K562 (cell line): ENCODE measurements around the gene CCNT2.

Source experiments
- HNRNPUL1 ChIP-seq: fragments of 200-400 bp; formaldehyde crosslinking; IDR thresholded peaks from 2 replicates; pipeline ENCODE4 v1.6.1; 2017; ENCODE audit warnings: low read length
- JUND ChIP-seq, 2 experiments: IDR thresholded peaks; 2 replicates in 1 of 2; 3 replicates in 1 of 2; pipeline ENCODE4 v1.6.1; 2011; ENCODE audit warnings: borderline replicate concordance in 2 of 2, low read depth in 2 of 2, low read length in 2 of 2, improper control_type of control experiment in 1 of 2, missing biosample characterization in 1 of 2, missing genetic modification characterization in 1 of 2, missing genetic modification reagents in 1 of 2
- MEIS2 ChIP-seq: fragments of 450-650 bp; IDR thresholded peaks from 2 replicates; pipeline ENCODE4 v1.6.1; 2014; ENCODE audit warnings: mild to moderate bottlenecking; ENCODE audit not compliant: partially characterized antibody
- MYC ChIP-seq, 2 experiments: fragments of 250-450 bp in 1 of 2; sonication (Bioruptor Pico) in 1 of 2; IDR thresholded peaks; 2 replicates each; pipeline versions ENCODE4 v1.5.1 to v1.6.1; 2012 to 2021; ENCODE audit warnings: low read depth in 2 of 2, borderline replicate concordance in 1 of 2, improper control_type of control experiment in 1 of 2, low read length in 1 of 2, mild to moderate bottlenecking in 1 of 2, moderate library complexity in 1 of 2
- POLR2AphosphoS2 ChIP-seq: IDR thresholded peaks from 2 replicates; pipeline ENCODE4 v1.6.1; 2012; ENCODE audit warnings: low read length, improper control_type of control experiment
- POLR2AphosphoS5 ChIP-seq: IDR thresholded peaks from 2 replicates; pipeline ENCODE4 v1.6.1; 2011; ENCODE audit warnings: mild to moderate bottlenecking, low read depth, low read length, moderate library complexity; ENCODE audit not compliant: control insufficient read depth, insufficient read depth
- SMARCA5 ChIP-seq: fragments of 450-650 bp; IDR thresholded peaks from 2 replicates; pipeline ENCODE4 v1.6.1; 2016
- USF2 ChIP-seq: sonication (generic); formaldehyde crosslinking; IDR thresholded peaks from 2 replicates; pipeline ENCODE4 v1.5.0; 2020; ENCODE audit warnings: missing genetic modification reagents
- ZC3H4 ChIP-seq: sonication (generic); formaldehyde crosslinking; IDR thresholded peaks from 2 replicates; pipeline ENCODE4 v1.9.0; 2021; ENCODE audit warnings: missing genetic modification reagents, borderline replicate concordance
- ZNF143 ChIP-seq: sonication (generic); formaldehyde crosslinking; IDR thresholded peaks from 2 replicates; pipeline ENCODE4 v1.9.0; 2022; ENCODE audit warnings: mild to moderate bottlenecking, missing genetic modification reagents
- ZNF407 ChIP-seq: fragments of 450-650 bp; IDR thresholded peaks from 2 replicates; pipeline ENCODE4 v1.6.1; 2016; ENCODE audit warnings: low read depth
- ZNF766 ChIP-seq: fragments of 200-800 bp; sonication (Bioruptor generic); conservative IDR thresholded peaks from 2 replicates; pipeline ENCODE4 v1.6.1; 2016; ENCODE audit warnings: missing genetic modification characterization, missing compliant biosample characterization

GRCh38 chr2:134917360-134917865, 1.2 kb upstream of the CCNT2 start:
- TF ChIP-seq USF2 (CRISPR knock-in tag) (no peak), MYC (IDR thresholded peaks at IDR 0.05; ENCODE audit: low read depth, low read length) (no peak), MYC (CRISPR knock-in tag; IDR thresholded peaks at IDR 0.05; ENCODE audit: borderline replicate concordance, low read depth) (no peak), POLR2AphosphoS2 (no peak), ZC3H4 (CRISPR knock-in tag) (no peak), ZNF766 (CRISPR knock-in tag) (no peak), HNRNPUL1 (no peak), ZNF407 (no peak), ZNF143 (CRISPR knock-in tag) (no peak), MEIS2 (no peak), SMARCA5 (no peak), JUND (IDR thresholded peaks at IDR 0.05; ENCODE audit: borderline replicate concordance, low read depth, low read length) (no peak), JUND (tag; IDR thresholded peaks at IDR 0.05; ENCODE audit: borderline replicate concordance, low read depth, low read length) (no peak), POLR2AphosphoS5 (no peak)
